Left lung (tissue), 10 donors: Measurements from ENCODE around the gene RXRA. TPM values are rescaled to one million over a fixed set of nuclear protein-coding genes. Genes with fewer than 3 reads are reported as not detected.
A peak's percentile ranks its signal among the peaks of the same experiment; 100 is the strongest.

ENCODE experiments used
- ATAC-seq: fragments of 200-7000 bp; cut with Tn5 transposase; one replicate; pipeline ENCODE4 v1.9.1; 2020; ENCODE audit warnings: moderate library complexity
- DNase-seq, 4 donors: peaks; one replicate each; pipeline ENCODE4 v3.0.0-alpha.2; 2013 to 2020
- H3K27ac ChIP-seq, 2 donors: fragments of 200-600 bp; sonication (generic) in 1 of 2; one replicate each; pipeline versions ENCODE4 v1.5.0 to v1.8.0; 2020 to 2021
- H3K27me3 ChIP-seq, 2 donors: fragments of 200-600 bp; sonication (generic) in 1 of 2; one replicate each; pipeline versions ENCODE4 v1.5.0 to v1.8.0; 2020 to 2021
- H3K36me3 ChIP-seq, 2 donors: fragments of 200-600 bp; sonication (generic) in 1 of 2; one replicate each; pipeline versions ENCODE4 v1.5.0 to v1.8.0; 2020 to 2021
- H3K4me1 ChIP-seq, 2 donors: fragments of 200-600 bp; one replicate each; pipeline ENCODE4 v1.8.0; 2021
- H3K4me3 ChIP-seq, 2 donors: fragments of 200-600 bp; sonication (generic) in 1 of 2; one replicate each; pipeline versions ENCODE4 v1.5.0 to v1.8.0; 2020 to 2021; ENCODE audit warnings: mild to moderate bottlenecking in 1 of 2
- H3K9me3 ChIP-seq, 2 donors: fragments of 200-600 bp; sonication (generic) in 1 of 2; one replicate each; pipeline versions ENCODE4 v1.5.0 to v1.8.0; 2020 to 2021
- CTCF ChIP-seq, 2 donors: fragments of 200-600 bp; sonication (generic) in 1 of 2; IDR thresholded peaks; one replicate each; pipeline versions ENCODE4 v1.5.0 to v1.8.0; 2021; ENCODE audit warnings: antibody characterized with exemption in 2 of 2
- intact Hi-C, 2 donors: fragments of 100-400 bp; cut with DNase I; formaldehyde crosslinking; loops; one replicate each; pipeline versions ENCODE4 v1.11.2 to v1.14.2; 2022
- microRNA-seq, 2 donors: library from miRNA; unstranded; fragments of <30 nt; microRNA quantifications; one replicate each; pipeline ENCODE4, GENCODE V29; 2019
- polyA plus RNA-seq, 6 donors: library from polyadenylated mRNA; unstranded; fragments of 120-200 nt; gene quantifications; one replicate each; pipeline ENCODE4 v1.2.1, GENCODE V29; 2013; ENCODE audit not compliant: insufficient read length in 6 of 6
- total RNA-seq, 2 donors: library from RNA; stranded (reverse); fragmentation: NEBNext Ultra II Directional; extraction: Animal tissue kit (Norgen Biotek cat#: 25700); gene quantifications; one replicate each; pipeline ENCODE4 v1.2.1, GENCODE V29; 2021
- donor health status: DM: no; HTN: yes; CAD: no.
- donor health status: DM: no; HTN: no; CAD: no.

The RXRA gene
- total and polyA plus RNA-seq, 8 donors, result 42.2 to 79.5 (median 55.7) TPM

GRCh38 chr9:134486596-134486995, 160.3 kb downstream of the RXRA start:
- no peak overlapping the region for H3K27ac ChIP-seq
- intact Hi-C loops, result no loop called here
- H3K27me3 ChIP-seq, result peaks cover 0 to 6% of the 10 kb centered on the region in 2 donors
- no peak overlapping the region for H3K4me3 ChIP-seq
- no peaks in the 10 kb centered on the region for H3K9me3 ChIP-seq
- H3K4me1 ChIP-seq, result peaks cover 0 to under 1% of the 10 kb centered on the region in 2 donors
- no peak for TF ChIP-seq CTCF (IDR thresholded peaks at IDR 0.05)
- ATAC-seq, result no peak
- DNase-seq, result peak in 1 of 4 donors; percentile 45
- no peaks in the 10 kb centered on the region for H3K36me3 ChIP-seq

Small RNA genes within 50 kb of the gene (microRNA-seq; reads per million reads assigned to microRNA genes)
- gene MIR4669, result 0 reads per million in 2 donors

Other genes starting within 250 kb of the RXRA start
- 10 to 100 TPM; 23.7 to 32.2 TPM for gene WDR5, start 190.4 kb upstream of the RXRA start, total RNA-seq
- gene WDR5, start 190.4 kb upstream of the RXRA start, polyA plus RNA-seq, result 10 to 100 TPM; 28.9 to 36.3 (median 32.0) TPM
- 100 to 1,000 TPM; 105 to 106 TPM for gene RNU6ATAC, start 161.9 kb upstream of the RXRA start, total RNA-seq
- 1 to 10 TPM in 1 of 6 donors, not detected in 5; 1.7 TPM for gene RNU6ATAC, start 161.9 kb upstream of the RXRA start, polyA plus RNA-seq